ENCODE results near the gene ZMAT3.
"Not testable (repeated sequence)": the region's sequence is repeated elsewhere in the genome, so short reads cannot be mapped to it uniquely, and the experiment has no call there.

Gene ZMAT3

DNA sequence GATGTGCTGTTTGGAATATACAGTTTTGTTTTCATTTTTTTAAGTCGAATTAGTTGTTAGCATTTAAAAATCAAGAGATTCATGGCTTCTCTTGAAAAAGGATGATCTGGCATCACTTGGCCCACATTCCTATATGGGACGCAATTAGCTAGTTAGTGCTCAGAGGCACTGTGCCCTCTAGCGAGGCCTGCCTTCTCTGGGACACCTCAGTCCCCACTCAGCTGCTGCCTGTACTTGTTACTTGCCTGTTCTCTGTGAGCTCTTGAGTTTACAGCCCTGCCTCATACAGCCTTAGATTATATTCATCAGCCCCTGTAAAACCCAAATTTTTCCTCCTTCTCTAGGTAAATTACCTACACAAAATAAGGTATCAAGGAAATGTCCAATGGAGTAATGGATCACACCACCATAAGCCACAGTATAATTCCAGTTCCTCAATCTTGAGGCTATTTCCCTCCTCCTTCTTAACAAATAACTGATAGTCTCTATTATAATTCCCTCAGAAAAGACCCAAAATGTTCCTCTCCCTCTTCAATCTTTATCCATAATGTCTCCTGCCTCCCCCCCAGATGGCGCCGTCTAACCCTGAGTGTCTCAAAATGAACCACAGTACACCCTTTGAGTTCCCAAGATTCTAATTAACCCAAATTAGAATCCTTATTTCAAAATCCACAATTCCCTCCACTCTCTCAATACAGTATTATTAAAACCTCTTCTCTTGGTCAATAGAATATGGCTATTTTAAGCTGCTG lies 2.7 kb downstream of the ZMAT3 start:
- DNase-seq = no peak

DNA sequence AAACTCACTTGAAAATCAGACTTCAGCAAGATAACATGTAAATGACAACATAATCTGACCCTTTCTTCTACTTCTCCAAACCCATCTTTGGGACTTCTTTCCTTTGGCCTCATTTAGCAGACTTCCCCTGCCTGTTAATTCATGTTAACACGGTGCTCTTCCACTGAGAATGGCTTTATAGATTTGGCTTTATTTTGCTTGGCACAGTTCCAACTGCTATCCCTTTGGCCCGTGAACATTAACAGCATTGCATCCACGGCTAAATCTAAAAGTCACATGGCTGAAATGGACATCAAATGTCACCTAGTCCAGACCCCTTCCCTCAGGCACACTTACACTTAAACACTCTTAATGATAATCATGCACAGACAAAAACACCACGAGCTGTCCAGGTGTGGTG lies 3.8 kb downstream of the ZMAT3 start:
- DNase-seq = no peak

DNA sequence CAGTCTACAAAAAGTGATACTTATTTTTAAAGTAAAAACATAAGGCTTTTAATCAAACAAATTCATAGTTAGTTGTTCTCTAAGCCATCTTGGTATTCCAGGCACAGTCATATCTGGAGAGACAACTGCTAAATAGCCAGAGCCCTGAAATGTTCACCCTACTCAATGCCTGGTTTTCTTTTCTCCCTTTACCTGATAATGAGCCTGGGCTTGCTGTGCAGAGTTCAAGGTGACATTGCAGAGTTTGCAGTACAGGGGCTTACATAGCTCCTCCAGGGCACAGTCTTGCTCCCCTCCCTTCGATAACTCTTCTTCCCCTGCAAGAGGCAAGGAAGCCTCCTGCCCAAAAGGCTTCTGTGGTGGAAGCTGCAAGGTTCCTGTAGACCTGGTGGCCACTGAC lies 4.3 kb downstream of the ZMAT3 start:
- no peak for DNase-seq

DNA sequence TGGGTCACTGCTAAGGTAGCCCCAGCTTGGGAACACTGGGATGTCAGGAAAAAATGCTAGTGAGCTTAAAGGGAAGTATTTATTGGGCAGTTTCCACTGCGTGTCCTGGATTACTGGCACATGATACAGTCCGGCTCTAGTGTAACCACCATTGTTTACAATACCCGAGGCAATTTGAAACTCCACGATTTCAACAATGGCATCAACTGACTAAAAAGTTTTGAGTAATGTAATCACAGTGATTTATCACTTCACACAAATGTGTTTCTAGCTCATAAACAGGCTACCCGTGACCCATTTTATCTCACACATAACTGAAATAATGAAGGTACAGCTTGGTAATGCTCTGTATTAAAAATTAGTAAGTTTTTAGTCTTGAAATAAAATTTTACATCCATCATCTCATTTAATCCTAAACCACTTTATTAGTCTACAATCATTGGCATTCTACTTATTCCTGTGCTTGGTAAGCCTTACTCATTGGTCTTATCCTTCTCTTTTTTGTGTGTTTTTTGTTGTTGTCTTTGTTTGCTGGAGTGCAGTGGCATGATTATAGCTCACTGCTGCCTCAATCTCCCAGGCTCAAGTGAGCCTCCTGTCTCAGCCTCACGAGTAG lies 7.6 kb downstream of the ZMAT3 start:
- no peak for DNase-seq

DNA sequence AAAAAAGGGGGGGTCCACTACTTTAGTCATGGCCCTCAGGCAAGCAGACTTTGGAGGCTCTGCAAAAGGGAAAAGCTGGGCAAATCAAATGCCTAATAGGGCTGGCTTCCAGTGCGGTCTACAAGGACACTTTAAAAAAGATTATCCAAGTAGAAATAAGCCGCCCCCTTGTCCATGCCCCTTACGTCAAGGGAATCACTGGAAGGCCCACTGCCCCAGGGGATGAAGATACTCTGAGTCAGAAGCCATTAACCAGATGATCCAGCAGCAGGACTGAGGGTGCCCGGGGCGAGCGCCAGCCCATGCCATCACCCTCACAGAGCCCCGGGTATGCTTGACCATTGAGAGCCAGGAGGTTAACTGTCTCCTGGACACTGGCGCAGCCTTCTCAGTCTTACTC lies 15.3 kb downstream of the ZMAT3 start:
- DNase-seq = no peak

DNA sequence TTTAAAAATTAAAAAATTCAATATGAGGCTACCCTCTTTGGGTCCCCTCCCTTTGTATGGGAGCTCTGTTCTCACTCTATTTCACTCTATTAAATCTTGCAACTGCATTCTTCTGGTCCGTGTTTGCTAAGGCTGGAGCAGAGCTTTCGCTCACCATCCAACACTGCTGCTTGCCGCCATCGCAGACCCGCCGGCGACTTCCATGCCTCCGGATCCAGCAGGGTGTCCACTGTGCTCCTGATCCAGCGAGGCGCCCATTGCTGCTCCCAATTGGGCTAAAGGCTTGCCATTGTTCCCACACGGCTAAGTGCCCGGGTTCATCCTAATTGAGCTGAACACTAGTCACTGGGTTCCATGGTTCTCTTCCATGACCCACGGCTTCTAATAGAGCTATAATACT lies 17.0 kb downstream of the ZMAT3 start:
- not testable (repeated sequence) for DNase-seq

DNA sequence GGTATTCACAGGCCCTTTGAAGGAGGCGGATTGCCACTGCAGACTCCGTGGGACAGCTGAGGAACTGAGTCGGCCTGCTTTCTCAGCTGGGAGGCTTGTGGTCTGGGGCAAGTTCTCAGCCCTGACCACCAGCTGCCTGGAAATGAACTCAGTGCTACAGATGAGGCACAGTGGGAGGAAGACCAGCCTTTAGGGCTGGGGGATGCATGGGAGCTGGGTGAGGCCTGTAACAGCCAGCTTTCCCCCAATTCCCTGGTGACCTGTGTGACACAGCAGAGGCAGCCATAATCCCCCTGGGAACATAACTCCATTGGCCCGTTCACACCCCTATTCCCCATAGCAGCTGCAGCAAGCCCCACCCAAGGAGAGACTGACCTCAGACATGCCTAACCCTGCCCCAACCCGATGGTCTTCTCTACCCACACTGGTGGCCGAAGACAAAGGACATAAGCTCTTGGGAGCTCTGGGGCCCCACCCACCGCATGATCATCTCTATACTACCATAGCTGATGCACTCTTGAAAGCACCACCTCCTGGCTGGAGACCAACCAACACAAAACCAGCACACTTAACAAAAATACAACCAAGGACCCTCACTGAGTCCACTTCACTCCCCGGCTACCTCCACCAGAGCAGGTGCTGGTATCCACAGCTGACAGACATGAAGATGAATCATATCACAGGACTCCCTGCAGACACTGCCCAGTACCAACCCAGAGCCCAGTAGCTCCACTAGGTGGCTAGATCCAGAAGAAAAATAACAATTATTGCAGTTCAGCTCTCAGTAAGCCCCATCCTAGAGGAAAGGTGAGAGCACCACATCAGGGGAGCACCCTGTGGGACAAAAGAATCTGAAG lies 24.9 kb downstream of the ZMAT3 start:
- no peak for DNase-seq

DNA sequence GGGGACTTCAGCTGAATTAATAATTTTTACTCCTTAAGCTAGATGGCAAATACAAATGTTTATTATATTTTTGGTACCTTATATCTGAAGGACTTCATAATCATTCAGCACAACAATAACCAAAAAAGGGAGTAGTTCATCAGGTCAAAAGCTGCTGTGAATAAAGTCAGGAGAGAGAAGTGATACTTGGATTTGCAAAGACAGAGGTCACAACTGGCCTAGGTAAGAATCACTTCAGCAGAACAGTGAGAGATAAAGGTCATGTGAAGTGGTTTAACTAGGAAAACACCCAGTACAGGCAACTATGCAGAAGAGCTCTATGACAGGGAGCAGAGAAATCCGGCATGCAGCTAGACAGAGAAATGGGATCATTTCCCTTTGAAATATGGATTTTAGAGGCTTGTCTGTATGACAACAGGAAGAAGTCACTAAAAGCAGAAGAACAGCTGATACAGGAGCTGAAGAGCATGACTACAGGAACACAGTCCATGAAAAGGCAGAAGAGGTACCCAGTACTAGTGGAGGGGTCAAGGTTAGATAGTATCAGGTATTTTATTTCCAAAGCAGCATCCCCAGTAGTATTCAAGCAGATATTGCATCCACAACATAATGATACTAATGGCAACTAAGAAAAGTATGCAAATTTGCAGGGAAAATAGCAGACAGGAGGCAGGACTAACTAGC lies 25.7 kb downstream of the ZMAT3 start:
- DNase-seq = no peak

DNA sequence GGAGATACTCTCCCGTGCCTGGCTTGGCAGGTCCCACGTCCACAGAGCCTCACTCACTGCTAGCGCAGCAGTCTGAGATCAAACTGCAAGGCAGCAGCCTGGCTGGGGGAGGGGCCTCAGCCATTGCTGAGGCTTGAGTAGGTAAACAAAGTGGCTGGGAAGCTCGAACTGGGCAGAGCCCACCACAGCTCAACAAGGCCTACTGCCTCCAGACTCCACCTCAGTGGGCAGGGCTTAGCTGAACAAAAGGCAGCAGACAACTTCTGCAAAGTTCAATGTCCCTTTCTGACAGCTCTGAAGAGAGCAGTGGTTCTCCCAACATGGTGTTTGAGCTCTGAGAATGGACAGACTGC lies 32.7 kb downstream of the ZMAT3 start:
- not testable (repeated sequence) for DNase-seq

DNA sequence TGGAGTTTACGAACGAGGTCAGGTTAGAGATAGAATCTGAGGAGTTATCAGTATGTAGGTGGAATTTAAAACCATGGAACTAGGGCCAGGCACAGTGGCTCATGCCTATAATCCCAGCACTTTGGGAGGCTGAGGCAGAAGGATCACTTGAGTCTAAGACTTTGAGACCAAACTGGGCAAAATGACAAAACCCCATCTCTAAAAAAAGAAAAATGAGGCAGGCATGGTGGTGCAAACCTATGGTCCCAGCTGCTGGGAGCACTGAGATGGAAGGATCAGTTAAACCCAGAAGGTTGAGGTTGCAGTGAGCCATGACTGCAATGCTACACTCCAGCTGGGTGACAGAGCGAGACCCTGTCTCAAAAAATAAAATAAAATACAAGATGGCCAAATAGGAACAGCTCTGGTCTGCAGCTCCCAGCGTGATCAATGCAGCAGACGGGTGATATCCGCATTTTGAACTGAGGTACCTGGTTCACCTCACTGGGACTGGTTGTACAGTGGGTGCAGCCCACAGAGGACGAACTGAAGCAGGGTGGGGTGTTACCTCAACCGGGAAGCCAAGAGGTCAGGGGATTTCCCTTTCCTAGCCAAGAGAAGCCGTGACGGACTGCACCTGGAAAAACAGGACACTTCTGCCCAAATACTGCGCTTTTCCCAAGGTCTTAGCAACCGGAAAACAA lies 33.3 kb downstream of the ZMAT3 start:
- no peak for DNase-seq

DNA sequence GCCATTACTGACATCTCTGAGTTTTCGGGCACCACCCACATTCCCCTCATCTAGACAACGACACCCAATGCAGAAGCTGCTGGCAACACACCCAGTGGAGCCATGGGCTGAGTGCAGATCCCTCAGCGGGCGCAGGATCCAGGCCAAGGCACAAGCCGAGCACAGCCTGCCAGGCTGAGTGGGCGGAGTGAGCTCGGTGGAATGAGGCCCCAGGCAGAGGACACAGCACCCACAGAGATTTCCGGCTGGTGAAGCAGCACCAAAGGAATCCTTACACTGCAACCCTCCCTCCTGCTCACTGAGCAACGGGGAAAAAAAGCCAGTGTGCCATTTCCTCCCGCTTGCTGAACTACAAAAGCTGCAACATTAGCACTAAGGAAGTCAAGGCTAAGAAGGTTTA lies 34.3 kb downstream of the ZMAT3 start:
- peak; percentile 7 for DNase-seq

DNA sequence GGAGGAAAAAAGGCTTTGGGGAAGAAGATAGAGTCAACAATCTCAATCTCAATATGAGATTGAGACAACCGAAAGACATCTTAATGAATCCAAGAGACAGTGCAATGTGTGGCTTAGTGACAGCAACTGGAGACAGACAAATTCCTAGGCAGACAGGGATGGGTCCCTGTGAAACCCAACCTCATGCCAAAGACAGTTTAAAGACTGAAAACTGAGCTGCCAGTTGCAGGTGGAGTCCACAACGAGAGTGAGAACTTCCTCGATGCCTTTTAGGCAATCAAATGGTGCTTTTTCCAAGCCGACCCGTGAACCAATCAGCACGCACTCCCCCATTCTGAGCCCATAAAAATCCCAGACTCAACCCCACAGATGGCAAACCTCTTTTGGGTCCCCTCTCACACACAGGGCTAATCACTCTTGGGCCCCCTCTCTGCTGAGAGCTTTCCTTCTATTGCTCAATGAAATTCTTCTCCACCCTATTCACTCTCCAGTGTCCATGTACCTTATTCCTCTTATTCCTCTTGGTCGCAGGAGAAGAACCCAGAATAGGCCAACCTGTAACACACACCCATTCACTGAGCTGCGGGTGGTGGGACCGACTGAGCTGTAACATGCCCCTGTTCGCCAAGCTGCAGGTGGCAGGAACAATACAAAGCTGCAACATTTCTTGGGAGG lies 34.8 kb downstream of the ZMAT3 start:
- DNase-seq = no peak

DNA sequence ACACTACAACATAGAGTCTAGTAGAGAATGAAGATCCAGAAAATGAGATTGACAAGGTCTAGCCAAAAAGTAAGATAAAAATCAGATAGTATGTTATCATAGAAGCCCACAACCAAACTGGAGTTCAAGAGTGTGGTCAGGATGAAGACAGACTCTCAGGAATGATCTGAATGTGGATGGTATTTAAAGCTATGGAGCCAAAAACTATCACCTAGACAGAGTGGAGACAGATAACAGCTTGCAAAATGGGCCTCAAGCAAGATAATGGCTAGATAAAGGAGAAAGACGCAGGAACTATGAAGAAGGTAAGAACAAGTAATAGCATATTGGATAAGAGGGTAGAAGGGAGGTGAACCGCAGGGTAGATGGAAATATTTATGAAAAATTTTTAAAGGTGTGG lies 35.4 kb downstream of the ZMAT3 start:
- DNase-seq = no peak

DNA sequence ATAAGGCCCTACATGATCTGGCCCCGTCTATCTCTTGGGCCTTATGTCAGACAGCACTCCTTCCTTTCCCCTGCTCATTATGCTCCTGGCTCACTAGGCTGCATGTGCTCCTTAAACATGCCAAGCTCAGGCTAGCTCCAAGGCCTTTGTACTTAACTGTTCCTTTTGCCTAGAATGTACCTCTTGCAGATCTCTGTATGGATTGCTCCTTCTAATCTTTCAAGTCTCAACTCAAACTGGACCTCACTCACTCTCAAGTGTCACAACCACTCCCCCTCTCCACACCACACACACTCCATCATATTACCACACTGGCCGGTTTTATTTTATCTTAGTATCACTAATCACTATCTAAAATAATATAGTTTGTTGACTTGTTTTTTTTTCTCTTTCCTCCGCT lies 36.4 kb downstream of the ZMAT3 start:
- no peak for DNase-seq

DNA sequence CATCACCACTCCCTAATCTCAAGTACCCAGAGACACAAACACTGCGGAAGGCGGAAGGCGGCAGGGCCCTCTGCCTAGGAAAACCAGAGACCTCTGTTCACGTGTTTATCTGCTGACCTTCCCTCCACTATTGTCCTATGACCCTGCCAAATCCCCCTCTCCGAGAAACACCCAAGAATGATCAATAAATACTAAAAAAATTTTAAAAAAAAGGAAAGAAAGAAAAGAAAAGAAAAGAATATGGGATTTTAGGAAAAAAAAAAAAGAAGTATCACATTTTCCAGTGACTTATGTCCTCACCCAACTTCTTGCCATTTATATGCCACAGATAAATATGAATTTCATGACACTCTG lies 38.3 kb downstream of the ZMAT3 start:
- DNase-seq = not testable (repeated sequence)

DNA sequence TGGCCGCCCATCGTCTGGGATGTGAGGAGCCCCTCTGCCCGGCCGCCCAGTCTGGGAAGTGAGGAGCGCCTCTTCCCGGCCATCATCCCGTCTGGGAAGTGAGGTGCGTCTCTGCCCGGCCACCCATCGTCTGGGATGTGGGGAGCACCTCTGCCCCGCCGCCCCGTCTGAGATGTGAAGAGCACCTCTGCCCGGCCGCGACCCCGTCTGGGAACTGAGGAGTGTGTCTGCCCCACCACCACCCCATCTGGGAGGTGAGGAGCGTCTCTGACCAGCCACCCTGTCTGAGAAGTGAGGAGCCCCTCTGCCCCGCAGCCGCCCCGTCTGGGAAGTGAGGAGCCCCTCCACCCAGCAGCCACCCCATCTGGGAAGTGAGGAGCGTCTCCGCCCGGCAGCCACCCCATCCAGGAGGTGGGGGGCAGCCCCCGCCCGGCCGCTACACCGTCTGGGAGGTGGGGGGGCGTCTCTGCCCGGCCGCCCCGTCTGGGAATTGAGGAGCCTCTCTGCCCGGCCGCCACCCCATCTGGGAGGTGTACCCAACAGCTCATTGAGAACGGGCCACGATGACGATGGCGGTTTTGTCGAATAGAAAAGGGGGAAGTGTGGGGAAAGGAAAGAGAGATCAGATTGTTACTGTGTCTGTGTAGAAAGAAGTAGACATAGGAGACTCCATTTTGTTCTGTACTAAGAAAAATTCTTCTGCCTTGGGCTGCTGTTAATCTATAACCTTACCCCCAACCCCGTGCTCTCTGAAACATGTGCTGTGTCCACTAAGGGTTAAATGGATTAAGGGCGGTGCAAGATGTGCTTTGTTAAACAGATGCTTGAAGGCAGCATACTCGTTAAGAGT lies 38.9 kb downstream of the ZMAT3 start:
- not testable (repeated sequence) for DNase-seq

DNA sequence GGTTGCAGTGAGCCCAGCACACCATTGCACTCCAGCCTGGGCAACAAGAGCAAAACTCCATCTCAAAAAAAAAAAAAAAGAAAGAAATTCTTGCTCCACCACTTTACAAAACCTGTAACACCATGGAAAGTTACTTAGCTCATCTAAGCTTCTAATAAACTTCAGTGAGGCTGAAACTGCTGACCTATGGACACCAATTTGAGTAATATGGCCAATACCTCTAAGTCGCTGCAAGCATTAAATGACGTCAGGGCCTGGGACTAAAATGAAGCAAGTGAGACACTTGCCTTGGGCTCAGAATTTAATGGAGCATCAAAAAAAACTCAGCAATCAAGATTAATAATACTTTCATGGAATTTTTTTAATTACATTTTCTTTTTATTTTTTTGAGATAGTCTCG lies 42.5 kb downstream of the ZMAT3 start:
- DNase-seq = no peak

DNA sequence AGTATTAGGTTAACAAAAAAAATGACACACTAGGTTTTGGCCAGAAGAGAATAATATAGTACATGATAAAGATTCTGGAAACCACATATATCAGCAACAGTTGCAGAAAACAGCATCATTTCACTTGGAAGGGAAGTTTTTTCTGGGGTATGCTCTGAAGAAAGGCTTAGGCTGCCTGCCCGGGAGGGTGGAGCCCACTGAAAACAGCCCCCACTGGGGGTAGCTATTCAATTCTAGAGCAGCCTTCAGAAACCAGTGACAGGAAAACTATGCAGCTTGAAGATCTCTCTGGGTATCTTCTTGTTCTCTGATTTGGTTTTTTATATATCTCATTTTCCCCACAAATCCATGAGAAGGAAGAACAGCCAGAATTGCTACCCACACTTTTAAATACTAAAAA lies 43.2 kb downstream of the ZMAT3 start:
- no peak for DNase-seq

DNA sequence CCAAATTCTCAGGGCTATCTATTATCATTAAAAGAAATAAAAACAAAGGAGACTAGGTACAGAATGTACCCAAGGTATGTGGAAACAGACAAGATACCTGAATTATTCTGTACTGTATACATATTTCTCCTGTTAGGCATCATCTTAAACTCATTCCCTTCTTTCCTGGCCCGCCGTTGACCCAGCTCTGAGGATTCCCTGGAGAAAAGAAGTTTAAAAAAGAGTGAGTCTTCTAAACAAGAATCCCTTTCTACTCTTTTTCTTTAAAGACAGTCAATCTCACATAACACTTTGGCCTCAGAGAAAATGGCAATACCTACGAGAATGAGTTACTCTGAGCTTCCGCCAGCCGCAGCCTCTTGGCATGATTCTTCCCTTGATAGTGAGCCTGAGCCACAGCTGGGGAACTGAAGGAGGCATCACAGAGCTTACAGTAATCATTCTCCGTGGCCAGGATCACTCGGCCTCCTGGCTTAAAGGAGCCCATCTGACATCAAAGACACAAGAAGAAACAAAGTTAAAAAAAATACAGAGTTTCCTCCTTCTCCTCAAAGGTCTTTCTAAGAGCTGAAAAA lies 44.2 kb downstream of the ZMAT3 start:
- DNase-seq = no peak

DNA sequence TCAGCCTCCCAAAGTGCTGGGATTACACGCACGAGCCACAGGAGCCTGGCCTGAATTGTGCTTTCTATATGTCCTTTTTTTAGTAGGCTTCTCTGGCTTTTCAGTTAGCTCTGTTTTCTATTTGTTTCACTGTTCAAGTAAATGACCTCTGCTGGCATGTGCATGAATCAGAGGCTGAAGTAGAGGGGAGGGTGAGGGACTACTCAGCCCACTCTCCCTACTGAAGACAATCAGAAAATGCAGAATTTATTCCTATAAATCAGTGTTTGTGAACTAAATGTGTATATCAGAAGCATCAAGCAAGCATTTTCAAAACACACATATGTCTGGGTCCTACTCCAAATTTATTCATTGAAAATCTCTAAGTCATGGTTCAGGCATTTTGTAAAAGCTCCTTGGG lies 45.0 kb downstream of the ZMAT3 start:
- DNase-seq = no peak

Data from activated gamma-delta T cell (primary cell).